Epithelial cell of esophagus (primary cell): ENCODE measurements around the gene UBA5.

ENCODE experiments used
- DNase-seq: peaks from one replicate; pipeline ENCODE4 v3.0.0; 2010; ENCODE audit warnings: low read depth
- H3K4me3 ChIP-seq: 2 replicates; pipeline ENCODE4 v1.5.1; 2011; ENCODE audit warnings: mild to moderate bottlenecking, low read length, control low read depth
- CTCF ChIP-seq: IDR thresholded peaks from 2 replicates; pipeline ENCODE4 v1.5.1; 2011; ENCODE audit warnings: low read depth, mild to moderate bottlenecking, low read length, control low read depth, inconsistent platforms; ENCODE audit not compliant: insufficient read depth; ENCODE audit errors: missing control alignments

UBA5 gene

GRCh38 chr3:132659365-132660051 is 621 bp upstream of the UBA5 start, which contains the start of gene ACAD11:
ACAD11 (minus strand) TSS chr3:132659809; CDS start chr3:132659751, 58 bp downstream.
- peak; percentile 72 for TF ChIP-seq CTCF
- peak within 1 kb of the TSS; percentile 81 for H3K4me3 ChIP-seq
- peak; percentile 77 for DNase-seq

- DNase-seq, result peak; percentile 41
- no peak for TF ChIP-seq CTCF
- peak overlapping the region; percentile 81 for H3K4me3 ChIP-seq
Observed at GRCh38 chr3:132660811-132661070, 612 bp downstream of the UBA5 start.

- DNase-seq, result no peak
- H3K4me3 ChIP-seq, result peak overlapping the region; percentile 81
Observed at GRCh38 chr3:132661101-132661500, 972 bp downstream of the UBA5 start.

GRCh38 chr3:132662212-132662611 is 2.1 kb downstream of the UBA5 start:
- no peak overlapping the region for H3K4me3 ChIP-seq
- TF ChIP-seq CTCF, result no peak
- no peak for DNase-seq

More at GRCh38 chr3:132661101-132661500, 972 bp downstream of the UBA5 start:
- no peak for TF ChIP-seq CTCF

- no peak overlapping the region for H3K4me3 ChIP-seq
- no peak for TF ChIP-seq CTCF
- no peak for DNase-seq
Observed at GRCh38 chr3:132665230-132665745, 5.2 kb downstream of the UBA5 start.

- no peak for TF ChIP-seq CTCF
- H3K4me3 ChIP-seq, result no peak overlapping the region
- DNase-seq, result no peak
Observed at GRCh38 chr3:132669256-132669777, 9.2 kb downstream of the UBA5 start.

GRCh38 chr3:132675408-132675807 is 15.3 kb downstream of the UBA5 start:
- H3K4me3 ChIP-seq, result no peak overlapping the region
- DNase-seq, result no peak
- no peak for TF ChIP-seq CTCF
